Adipocyte (in vitro differentiated cells): ENCODE measurements around the gene E2F6.

Source experiments
- DNase-seq: peaks from one replicate; pipeline ENCODE4 v3.0.0-alpha.2; 2015; ENCODE audit warnings: low read depth
- H3K27me3 ChIP-seq: replicated peaks from 2 replicates; pipeline ENCODE4 v1.7.0; 2013; ENCODE audit warnings: mild to moderate bottlenecking, low read length, moderate library complexity; ENCODE audit not compliant: control insufficient read depth, insufficient read depth
- H3K36me3 ChIP-seq: 2 replicates; pipeline ENCODE4 v1.7.0; 2013; ENCODE audit warnings: low read length, mild to moderate bottlenecking, moderate library complexity; ENCODE audit not compliant: control insufficient read depth, insufficient read depth, severe bottlenecking
- H3K4me1 ChIP-seq: 2 replicates; pipeline ENCODE4 v1.7.0; 2013; ENCODE audit warnings: mild to moderate bottlenecking, low read length, moderate library complexity; ENCODE audit not compliant: control insufficient read depth, insufficient read depth
- H3K4me3 ChIP-seq: 2 replicates; pipeline ENCODE4 v1.7.0; 2013; ENCODE audit warnings: mild to moderate bottlenecking, low read length, moderate library complexity
- H3K9ac ChIP-seq: 2 replicates; pipeline ENCODE4 v1.7.0; 2013; ENCODE audit warnings: mild to moderate bottlenecking, low read length, moderate library complexity
- H3K9me3 ChIP-seq: 2 replicates; pipeline ENCODE4 v1.7.0; 2013; ENCODE audit warnings: mild to moderate bottlenecking, low read length, moderate library complexity; ENCODE audit not compliant: control insufficient read depth

The E2F6 gene

GRCh38 chr2:11505652-11506610 is 40.0 kb upstream of the E2F6 start:
- Histone ChIP-seq H3K9me3 (peaks cover 7% of the 10 kb centered on the region), H3K36me3 (no peaks in the 10 kb centered on the region), H3K4me1 (no peaks in the 10 kb centered on the region), H3K27me3 (peaks cover 7% of the 10 kb centered on the region), H3K4me3 (no peak overlapping the region), H3K9ac (no peak overlapping the region)
- DNase-seq = no peak

GRCh38 chr2:11503354-11503927 is 37.5 kb upstream of the E2F6 start:
- Histone ChIP-seq H3K9ac (no peak overlapping the region), H3K4me3 (no peak overlapping the region), H3K9me3 (peaks cover 7% of the 10 kb centered on the region), H3K27me3 (peaks cover 5% of the 10 kb centered on the region), H3K4me1 (peaks cover 9% of the 10 kb centered on the region), H3K36me3 (no peaks in the 10 kb centered on the region)
- DNase-seq = no peak

GRCh38 chr2:11502740-11503292 is 36.9 kb upstream of the E2F6 start:
- DNase-seq = no peak
- H3K9me3 ChIP-seq = peaks cover 7% of the 10 kb centered on the region
- H3K9ac ChIP-seq = no peak overlapping the region
- peaks cover 5% of the 10 kb centered on the region for H3K27me3 ChIP-seq
- H3K4me3 ChIP-seq = no peak overlapping the region
- H3K4me1 ChIP-seq = peaks cover 14% of the 10 kb centered on the region
- no peaks in the 10 kb centered on the region for H3K36me3 ChIP-seq

- H3K9ac ChIP-seq = no peak overlapping the region
- peaks cover 7% of the 10 kb centered on the region for H3K9me3 ChIP-seq
- H3K36me3 ChIP-seq = no peaks in the 10 kb centered on the region
- no peak for DNase-seq
- H3K4me1 ChIP-seq = peaks cover 14% of the 10 kb centered on the region
- H3K4me3 ChIP-seq = no peak overlapping the region
- peaks cover 9% of the 10 kb centered on the region for H3K27me3 ChIP-seq
Measured at GRCh38 chr2:11500702-11501303, 34.8 kb upstream of the E2F6 start.

GRCh38 chr2:11499081-11499743 is 33.3 kb upstream of the E2F6 start:
- H3K9ac ChIP-seq = no peak overlapping the region
- no peak for DNase-seq
- H3K4me3 ChIP-seq = no peak overlapping the region
- H3K9me3 ChIP-seq = peaks cover 7% of the 10 kb centered on the region
- H3K27me3 ChIP-seq = peaks cover 18% of the 10 kb centered on the region
- H3K36me3 ChIP-seq = no peaks in the 10 kb centered on the region
- peaks cover 14% of the 10 kb centered on the region for H3K4me1 ChIP-seq

- no peak for DNase-seq
- Histone ChIP-seq H3K4me3 (no peak overlapping the region), H3K36me3 (no peaks in the 10 kb centered on the region), H3K9me3 (peaks cover 7% of the 10 kb centered on the region), H3K27me3 (peaks cover 25% of the 10 kb centered on the region), H3K4me1 (peaks cover 14% of the 10 kb centered on the region), H3K9ac (no peak overlapping the region)
Measured at GRCh38 chr2:11498543-11499034, 32.6 kb upstream of the E2F6 start.

GRCh38 chr2:11495844-11496681 is 30.1 kb upstream of the E2F6 start:
- H3K4me3 ChIP-seq = no peak overlapping the region
- H3K4me1 ChIP-seq = peaks cover 14% of the 10 kb centered on the region
- peaks cover 40% of the 10 kb centered on the region for H3K27me3 ChIP-seq
- H3K9me3 ChIP-seq = no peaks in the 10 kb centered on the region
- no peak overlapping the region for H3K9ac ChIP-seq
- H3K36me3 ChIP-seq = no peaks in the 10 kb centered on the region
- no peak for DNase-seq

- Histone ChIP-seq H3K9ac (no peak overlapping the region), H3K9me3 (no peaks in the 10 kb centered on the region), H3K36me3 (no peaks in the 10 kb centered on the region), H3K4me3 (no peak overlapping the region), H3K4me1 (peaks cover 14% of the 10 kb centered on the region), H3K27me3 (peaks cover 36% of the 10 kb centered on the region)
- DNase-seq = no peak
Measured at GRCh38 chr2:11494310-11494709, 28.3 kb upstream of the E2F6 start.

GRCh38 chr2:11493282-11493681 is 27.3 kb upstream of the E2F6 start:
- no peaks in the 10 kb centered on the region for H3K9me3 ChIP-seq
- H3K4me1 ChIP-seq = peaks cover 4% of the 10 kb centered on the region
- no peak overlapping the region for H3K4me3 ChIP-seq
- no peak for DNase-seq
- H3K36me3 ChIP-seq = no peaks in the 10 kb centered on the region
- peaks cover 34% of the 10 kb centered on the region for H3K27me3 ChIP-seq
- no peak overlapping the region for H3K9ac ChIP-seq

GRCh38 chr2:11492720-11493119 is 26.8 kb upstream of the E2F6 start:
- no peaks in the 10 kb centered on the region for H3K36me3 ChIP-seq
- H3K9ac ChIP-seq = no peak overlapping the region
- peaks cover 4% of the 10 kb centered on the region for H3K4me1 ChIP-seq
- H3K27me3 ChIP-seq = peaks cover 34% of the 10 kb centered on the region
- H3K9me3 ChIP-seq = no peaks in the 10 kb centered on the region
- DNase-seq = no peak
- no peak overlapping the region for H3K4me3 ChIP-seq
